Osteoblast (primary cell): ENCODE measurements around the gene CCNJL. TPM values are rescaled to one million over a fixed set of nuclear protein-coding genes. Genes with fewer than 3 reads are reported as not detected.

Source experiments
- DNase-seq: peaks from one replicate; pipeline ENCODE4 v3.0.0; 2011; ENCODE audit warnings: low spot score, mixed read lengths; ENCODE audit not compliant: insufficient read length; ENCODE audit errors: missing footprints
- H2AFZ ChIP-seq: 2 replicates; pipeline ENCODE4 v1.6.0; 2011; ENCODE audit warnings: mild to moderate bottlenecking, low read length
- H3K27ac ChIP-seq: 2 replicates; pipeline ENCODE4 v1.5.1; 2011; ENCODE audit warnings: mild to moderate bottlenecking, low read depth, low read length, moderate library complexity
- H3K27me3 ChIP-seq: 2 replicates; pipeline ENCODE4 v1.6.0; 2012; ENCODE audit warnings: mild to moderate bottlenecking, control low read depth, inconsistent platforms, low read length, moderate library complexity; ENCODE audit not compliant: insufficient read depth
- H3K36me3 ChIP-seq: 2 replicates; pipeline ENCODE4 v1.5.1; 2011; ENCODE audit warnings: mild to moderate bottlenecking, low read length, control low read depth, moderate library complexity; ENCODE audit not compliant: insufficient read depth
- H3K4me1 ChIP-seq: 2 replicates; pipeline ENCODE4 v1.5.1; 2011; ENCODE audit warnings: mild to moderate bottlenecking, low read length, control low read depth, moderate library complexity; ENCODE audit not compliant: insufficient read depth
- H3K4me2 ChIP-seq: 2 replicates; pipeline ENCODE4 v1.6.0; 2011; ENCODE audit warnings: mild to moderate bottlenecking, low read length; ENCODE audit not compliant: insufficient read depth
- H3K4me3 ChIP-seq: fragments of 200-600 bp; sonication (generic); 3 replicates; pipeline ENCODE4 v1.5.1; 2012; ENCODE audit warnings: mild to moderate bottlenecking, low read length, inconsistent platforms; ENCODE audit not compliant: insufficient read depth
- H3K79me2 ChIP-seq: 2 replicates; pipeline ENCODE4 v1.6.0; 2012; ENCODE audit warnings: mild to moderate bottlenecking, low read length, control low read depth, inconsistent platforms; ENCODE audit not compliant: insufficient read depth
- H3K9me3 ChIP-seq: 2 replicates; pipeline ENCODE4 v1.5.1; 2011; ENCODE audit warnings: low read depth, low read length, control low read depth
- H4K20me1 ChIP-seq: 2 replicates; pipeline ENCODE4 v1.6.0; 2012; ENCODE audit warnings: mild to moderate bottlenecking, low read length, control low read depth; ENCODE audit not compliant: insufficient read depth
- total RNA-seq: library from RNA; depleted of rRNA; stranded (reverse); fragments of >200 nt; gene quantifications from 2 replicates; pipeline ENCODE4 v1.2.3, GENCODE V29; 2012
- TF ChIP-seq, protein P1 (sequence below): IDR thresholded peaks from 2 replicates; pipeline ENCODE4 v1.5.1; 2011; ENCODE audit warnings: mild to moderate bottlenecking, low read depth, low read length, moderate library complexity; ENCODE audit errors: extremely low read depth

The CCNJL gene
- total RNA-seq, 1 donor = 1.1 TPM

DNA sequence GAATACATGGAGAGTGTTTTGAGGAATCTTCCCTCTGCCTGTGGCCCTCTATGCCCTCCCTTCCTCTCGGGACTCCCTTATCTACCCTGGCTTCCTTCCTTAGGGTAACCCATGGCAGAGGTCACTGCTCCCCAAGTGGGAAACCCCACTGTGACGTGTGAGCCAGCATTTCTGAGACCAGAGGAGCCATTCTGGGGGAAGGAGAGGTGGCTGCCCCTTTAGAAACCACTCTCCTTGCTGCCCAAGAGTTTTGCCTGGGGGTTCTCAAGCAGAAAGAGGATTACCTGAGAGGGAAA is 23.1 kb downstream of the CCNJL start:
- H3K9me3 ChIP-seq = no peaks in the 10 kb centered on the region
- H3K27me3 ChIP-seq = no peaks in the 10 kb centered on the region
- no peak overlapping the region for H3K4me3 ChIP-seq
- no peak overlapping the region for H3K4me2 ChIP-seq
- TF ChIP-seq, protein P1, sequence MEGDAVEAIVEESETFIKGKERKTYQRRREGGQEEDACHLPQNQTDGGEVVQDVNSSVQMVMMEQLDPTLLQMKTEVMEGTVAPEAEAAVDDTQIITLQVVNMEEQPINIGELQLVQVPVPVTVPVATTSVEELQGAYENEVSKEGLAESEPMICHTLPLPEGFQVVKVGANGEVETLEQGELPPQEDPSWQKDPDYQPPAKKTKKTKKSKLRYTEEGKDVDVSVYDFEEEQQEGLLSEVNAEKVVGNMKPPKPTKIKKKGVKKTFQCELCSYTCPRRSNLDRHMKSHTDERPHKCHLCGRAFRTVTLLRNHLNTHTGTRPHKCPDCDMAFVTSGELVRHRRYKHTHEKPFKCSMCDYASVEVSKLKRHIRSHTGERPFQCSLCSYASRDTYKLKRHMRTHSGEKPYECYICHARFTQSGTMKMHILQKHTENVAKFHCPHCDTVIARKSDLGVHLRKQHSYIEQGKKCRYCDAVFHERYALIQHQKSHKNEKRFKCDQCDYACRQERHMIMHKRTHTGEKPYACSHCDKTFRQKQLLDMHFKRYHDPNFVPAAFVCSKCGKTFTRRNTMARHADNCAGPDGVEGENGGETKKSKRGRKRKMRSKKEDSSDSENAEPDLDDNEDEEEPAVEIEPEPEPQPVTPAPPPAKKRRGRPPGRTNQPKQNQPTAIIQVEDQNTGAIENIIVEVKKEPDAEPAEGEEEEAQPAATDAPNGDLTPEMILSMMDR = no peak
- H3K4me1 ChIP-seq = no peaks in the 10 kb centered on the region
- H3K79me2 ChIP-seq = no peaks in the 10 kb centered on the region
- no peak overlapping the region for H3K27ac ChIP-seq
- no peaks in the 10 kb centered on the region for H3K36me3 ChIP-seq
- DNase-seq = no peak
- no peaks in the 10 kb centered on the region for H4K20me1 ChIP-seq
- H2AFZ ChIP-seq = no peak overlapping the region

DNA sequence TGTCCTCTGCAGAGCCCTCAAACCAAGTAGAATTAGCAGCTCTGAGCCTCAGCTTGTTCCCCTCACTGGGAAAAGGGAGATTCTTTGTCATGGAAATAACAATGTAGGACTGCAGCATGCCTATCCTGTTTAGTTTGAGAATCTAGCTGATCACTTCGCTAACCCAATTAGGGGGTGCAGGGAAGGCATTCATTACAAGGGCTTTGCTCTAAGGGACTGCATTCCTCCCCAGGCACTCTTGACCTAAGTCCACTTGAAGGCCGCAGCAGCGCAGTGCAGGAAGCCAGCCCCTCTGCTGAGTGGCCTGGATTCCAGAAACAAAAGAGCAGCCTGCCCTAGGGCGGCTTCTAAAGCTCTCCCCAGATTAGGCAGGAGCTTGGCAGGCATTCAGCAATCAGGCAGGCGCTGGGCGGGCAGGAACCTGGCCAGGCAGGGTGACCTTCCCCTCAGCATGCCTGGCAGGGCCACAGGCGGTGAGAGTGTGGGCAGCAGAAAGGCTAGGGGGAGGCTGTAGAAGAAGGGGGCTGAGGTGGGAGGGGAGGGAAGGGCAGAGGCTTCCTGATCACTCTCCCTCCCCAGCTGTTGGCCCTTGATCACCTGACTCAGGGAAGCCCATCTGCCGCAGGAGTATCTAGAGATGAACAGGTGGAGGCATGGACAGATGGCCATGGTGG is 24.8 kb downstream of the CCNJL start:
- Histone ChIP-seq H3K4me2 (no peak overlapping the region), H3K9me3 (no peaks in the 10 kb centered on the region), H3K36me3 (no peaks in the 10 kb centered on the region), H3K27ac (no peak overlapping the region), H2AFZ (no peak overlapping the region), H3K27me3 (no peaks in the 10 kb centered on the region), H3K4me3 (no peak overlapping the region), H4K20me1 (no peaks in the 10 kb centered on the region), H3K4me1 (no peaks in the 10 kb centered on the region), H3K79me2 (no peaks in the 10 kb centered on the region)
- TF ChIP-seq, protein P1 = no peak
- DNase-seq = no peak

DNA sequence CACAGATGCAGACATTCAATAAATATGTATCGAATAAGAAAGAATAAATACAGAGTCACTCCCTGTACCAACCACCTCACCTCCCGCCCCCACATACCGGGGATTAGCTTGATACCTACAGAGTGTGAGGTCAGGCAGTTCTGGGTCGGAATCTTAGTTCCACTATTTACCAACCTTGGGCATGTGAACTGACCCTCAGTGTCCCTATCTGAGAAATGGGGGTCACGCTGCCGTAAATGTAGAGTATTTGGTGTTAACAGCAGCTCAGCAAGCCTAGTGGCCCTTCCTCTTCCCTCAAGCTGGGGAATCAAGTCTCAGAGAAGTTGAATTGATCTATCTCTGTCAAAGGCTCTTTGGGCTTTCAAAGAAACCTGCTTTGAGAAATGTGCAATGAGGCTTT is 25.4 kb downstream of the CCNJL start:
- TF ChIP-seq, protein P1 = no peak
- H3K4me3 ChIP-seq = no peak overlapping the region
- H4K20me1 ChIP-seq = no peaks in the 10 kb centered on the region
- H3K27ac ChIP-seq = no peak overlapping the region
- H3K4me1 ChIP-seq = no peaks in the 10 kb centered on the region
- no peak for DNase-seq
- no peaks in the 10 kb centered on the region for H3K9me3 ChIP-seq
- no peaks in the 10 kb centered on the region for H3K79me2 ChIP-seq
- H2AFZ ChIP-seq = no peak overlapping the region
- no peaks in the 10 kb centered on the region for H3K27me3 ChIP-seq
- no peak overlapping the region for H3K4me2 ChIP-seq
- no peaks in the 10 kb centered on the region for H3K36me3 ChIP-seq

DNA sequence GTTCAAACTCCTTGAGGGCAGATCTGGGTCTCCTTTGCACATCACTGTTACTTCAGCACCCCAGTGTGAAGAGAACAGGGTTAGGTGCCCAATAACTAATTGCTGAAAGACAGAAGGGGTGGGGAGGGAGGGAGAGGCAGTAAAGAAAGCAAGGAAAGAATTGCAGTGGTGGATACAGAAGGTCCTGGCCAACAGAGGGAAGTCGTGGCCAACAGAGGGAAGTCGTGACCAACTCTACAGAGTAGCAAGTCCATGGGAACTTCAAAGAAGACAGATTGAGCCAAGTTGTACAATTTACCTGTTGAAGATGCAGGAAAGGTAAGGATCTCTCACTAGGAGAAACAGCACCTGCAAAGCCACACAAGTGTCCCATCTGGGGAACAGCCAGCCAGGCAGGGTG is 27.0 kb downstream of the CCNJL start:
- TF ChIP-seq, protein P1 = no peak
- H4K20me1 ChIP-seq = no peaks in the 10 kb centered on the region

More for the DNA sequence above, 27.0 kb downstream of the CCNJL start:
- H3K4me3 ChIP-seq = no peak overlapping the region
- H3K9me3 ChIP-seq = no peaks in the 10 kb centered on the region
- H3K4me1 ChIP-seq = no peaks in the 10 kb centered on the region
- H3K27me3 ChIP-seq = no peaks in the 10 kb centered on the region
- DNase-seq = no peak
- H3K36me3 ChIP-seq = no peaks in the 10 kb centered on the region
- no peaks in the 10 kb centered on the region for H3K79me2 ChIP-seq
- no peak overlapping the region for H2AFZ ChIP-seq
- no peak overlapping the region for H3K4me2 ChIP-seq
- H3K27ac ChIP-seq = no peak overlapping the region
